AG09319 (cell line): Measurements from ENCODE around the gene HAAO.

Experiments
- DNase-seq: peaks from one replicate; pipeline ENCODE4 v3.0.0-alpha.2; 2010; ENCODE audit warnings: low read depth; ENCODE audit errors: extremely low read depth
- CTCF ChIP-seq: IDR thresholded peaks from 2 replicates; pipeline ENCODE4 v1.5.1; 2011; ENCODE audit warnings: low read depth, mild to moderate bottlenecking, inconsistent platforms, low read length, moderate library complexity

The HAAO gene

GRCh38 chr2:42793334-42794270, 1.2 kb upstream of the HAAO start:
- TF ChIP-seq CTCF = no peak
- DNase-seq = no peak

- no peak for DNase-seq
- TF ChIP-seq CTCF = no peak
These were observed 248 bp downstream of the HAAO start for GRCh38 chr2:42792087-42792582.

- no peak for DNase-seq
- no peak for TF ChIP-seq CTCF
These were observed 777 bp downstream of the HAAO start for GRCh38 chr2:42791606-42792005.

- no peak for TF ChIP-seq CTCF
- DNase-seq = no peak
These were observed 2.6 kb downstream of the HAAO start for GRCh38 chr2:42789751-42790150.

- no peak for DNase-seq
- no peak for TF ChIP-seq CTCF
These were observed 3.5 kb downstream of the HAAO start for GRCh38 chr2:42788882-42789281.

GRCh38 chr2:42788478-42788793, 3.9 kb downstream of the HAAO start:
- no peak for DNase-seq
- TF ChIP-seq CTCF = no peak

- no peak for TF ChIP-seq CTCF
- DNase-seq = no peak
These were observed 4.5 kb downstream of the HAAO start for GRCh38 chr2:42787788-42788477.
